ENCODE measurements around the gene SFMBT1.

Gene SFMBT1

GRCh38 chr3:52912885-52913731 lies 132.8 kb downstream of the SFMBT1 start:
- no peak for DNase-seq

- no peak for DNase-seq
Measured at GRCh38 chr3:52910823-52911222, 135.1 kb downstream of the SFMBT1 start.

GRCh38 chr3:52907497-52907896 lies 138.4 kb downstream of the SFMBT1 start:
- no peak for DNase-seq

- DNase-seq: no peak
Measured at GRCh38 chr3:52904552-52904951, 141.3 kb downstream of the SFMBT1 start.

- DNase-seq: no peak
Measured at GRCh38 chr3:52904000-52904399, 141.9 kb downstream of the SFMBT1 start.

GRCh38 chr3:52897130-52898122 lies 148.4 kb downstream of the SFMBT1 start, which contains the start of gene STIMATE:
Gene STIMATE (minus strand): TSS chr3:52897548. CDS start chr3:52897450, 98 bp downstream.
- DNase-seq: peak; percentile 89

- no peak for DNase-seq
Measured at GRCh38 chr3:52896613-52897012, 149.3 kb downstream of the SFMBT1 start.

- no peak for DNase-seq
Measured at GRCh38 chr3:52896151-52896550, 149.7 kb downstream of the SFMBT1 start.

GRCh38 chr3:52895418-52895817 lies 150.5 kb downstream of the SFMBT1 start:
- DNase-seq: no peak

- no peak for DNase-seq
Measured at GRCh38 chr3:52894756-52895155, 151.1 kb downstream of the SFMBT1 start.

GRCh38 chr3:52893723-52894122 lies 152.2 kb downstream of the SFMBT1 start:
- no peak for DNase-seq

GRCh38 chr3:52892625-52893311 lies 153.1 kb downstream of the SFMBT1 start:
- no peak for DNase-seq

GRCh38 chr3:52892290-52892624 lies 153.6 kb downstream of the SFMBT1 start:
- DNase-seq: no peak

GRCh38 chr3:52891615-52892081 lies 154.2 kb downstream of the SFMBT1 start:
- DNase-seq: peak; percentile 27

- no peak for DNase-seq
Measured at GRCh38 chr3:52891164-52891563, 154.7 kb downstream of the SFMBT1 start.

- no peak for DNase-seq
Measured at GRCh38 chr3:52890735-52891134, 155.1 kb downstream of the SFMBT1 start.

- DNase-seq: no peak
Measured at GRCh38 chr3:52889901-52890300, 156.0 kb downstream of the SFMBT1 start.

- no peak for DNase-seq
Measured at GRCh38 chr3:52887166-52887565, 158.7 kb downstream of the SFMBT1 start.

GRCh38 chr3:52886049-52886730 lies 159.7 kb downstream of the SFMBT1 start:
- DNase-seq: no peak

GRCh38 chr3:52882377-52882776 lies 163.5 kb downstream of the SFMBT1 start:
- DNase-seq: no peak

- no peak for DNase-seq
Measured at GRCh38 chr3:52881871-52882270, 164.0 kb downstream of the SFMBT1 start.

- no peak for DNase-seq
Measured at GRCh38 chr3:52880474-52880873, 165.4 kb downstream of the SFMBT1 start.

Measured in midbrain (tissue), 1 donor.